Keratinocyte (primary cell): Measurements from ENCODE around the gene CACNA1E.

Experiments
- EZH2 ChIP-seq: IDR thresholded peaks from one replicate; pipeline ENCODE4 v1.6.1; 2012; ENCODE audit warnings: inconsistent platforms, mild to moderate bottlenecking, low read length, moderate library complexity
- TF ChIP-seq, protein P1 (sequence below), 3 experiments: IDR thresholded peaks in 1 of 3; conservative IDR thresholded peaks in 1 of 3; optimal IDR thresholded peaks in 1 of 3; 2 replicates in 2 of 3; 3 replicates in 1 of 3; pipeline versions ENCODE3 to v1.5.1; 2011; ENCODE audit warnings: low read length in 3 of 3, mild to moderate bottlenecking in 3 of 3, moderate library complexity in 2 of 3, control low read depth in 1 of 3, inconsistent platforms in 1 of 3; ENCODE audit not compliant: insufficient read depth in 2 of 3; ENCODE audit errors: extremely low read depth in 1 of 3

DNA sequence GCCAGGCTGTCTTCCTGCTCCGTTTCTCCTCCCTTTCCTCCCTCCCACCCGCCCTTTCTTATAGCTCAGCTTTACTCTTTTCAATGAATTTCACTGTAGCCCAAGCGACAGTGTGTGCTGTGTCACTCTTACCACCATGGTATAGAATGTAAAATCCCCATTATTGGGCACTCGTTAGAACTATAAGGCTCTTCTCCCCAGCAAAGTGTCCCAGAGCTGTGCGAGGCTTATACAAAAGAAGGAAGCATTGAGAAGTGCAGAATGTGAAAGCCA is 192.5 kb downstream of the CACNA1E start:
- TF ChIP-seq, protein P1, sequence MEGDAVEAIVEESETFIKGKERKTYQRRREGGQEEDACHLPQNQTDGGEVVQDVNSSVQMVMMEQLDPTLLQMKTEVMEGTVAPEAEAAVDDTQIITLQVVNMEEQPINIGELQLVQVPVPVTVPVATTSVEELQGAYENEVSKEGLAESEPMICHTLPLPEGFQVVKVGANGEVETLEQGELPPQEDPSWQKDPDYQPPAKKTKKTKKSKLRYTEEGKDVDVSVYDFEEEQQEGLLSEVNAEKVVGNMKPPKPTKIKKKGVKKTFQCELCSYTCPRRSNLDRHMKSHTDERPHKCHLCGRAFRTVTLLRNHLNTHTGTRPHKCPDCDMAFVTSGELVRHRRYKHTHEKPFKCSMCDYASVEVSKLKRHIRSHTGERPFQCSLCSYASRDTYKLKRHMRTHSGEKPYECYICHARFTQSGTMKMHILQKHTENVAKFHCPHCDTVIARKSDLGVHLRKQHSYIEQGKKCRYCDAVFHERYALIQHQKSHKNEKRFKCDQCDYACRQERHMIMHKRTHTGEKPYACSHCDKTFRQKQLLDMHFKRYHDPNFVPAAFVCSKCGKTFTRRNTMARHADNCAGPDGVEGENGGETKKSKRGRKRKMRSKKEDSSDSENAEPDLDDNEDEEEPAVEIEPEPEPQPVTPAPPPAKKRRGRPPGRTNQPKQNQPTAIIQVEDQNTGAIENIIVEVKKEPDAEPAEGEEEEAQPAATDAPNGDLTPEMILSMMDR (optimal IDR thresholded peaks at IDR 0.05 in 1 of 3, IDR thresholded peaks at IDR 0.05 in 1 of 3, conservative IDR thresholded peaks at IDR 0.05 in 1 of 3; ENCODE audit: extremely low read depth in 1 of 3, insufficient read depth in 2 of 3, low read length in 3 of 3), result no peak
- no peak for TF ChIP-seq EZH2
